ENCODE measurements around the gene HMGXB3. TPM values are rescaled to one million over a fixed set of nuclear protein-coding genes. Genes with fewer than 3 reads are reported as not detected.

Gene HMGXB3
- polyA plus RNA-seq, 1 donor from 2014 or later = 66.6 TPM

DNA sequence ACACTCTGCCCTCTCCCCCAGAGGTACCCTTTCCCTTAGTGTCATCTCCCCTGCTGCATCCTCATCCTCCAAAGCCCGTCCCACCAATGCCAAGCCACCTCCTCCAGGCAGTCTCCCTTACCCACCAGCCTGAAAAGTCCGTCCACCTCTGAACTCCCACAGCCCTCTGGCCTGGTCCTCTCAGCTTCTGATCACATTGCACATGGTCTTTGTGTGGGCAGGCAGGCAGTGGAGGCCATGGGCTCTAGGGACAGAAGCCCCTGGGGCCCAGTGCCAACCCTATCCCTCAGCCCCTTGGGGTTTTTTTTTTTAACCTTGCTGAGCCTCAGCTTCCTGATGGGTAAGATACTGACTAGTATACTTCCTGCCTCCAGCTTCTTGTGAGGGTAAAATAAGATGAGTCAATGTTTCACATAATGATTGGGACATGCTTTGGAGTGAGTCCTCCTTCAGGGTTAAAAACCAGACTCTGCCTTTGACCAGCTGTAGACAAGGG, 66.4 kb downstream of the HMGXB3 start:
- Histone ChIP-seq H3K9ac (ENCODE audit: low read length) (no peak overlapping the region), H2AFZ (ENCODE audit: low read depth, low read length) (no peak overlapping the region), H4K20me1 (ENCODE audit: insufficient read depth) (no peaks in the 10 kb centered on the region), H3F3A (ENCODE audit: insufficient read depth, low read length, poor library complexity, severe bottlenecking) (no peaks in the 10 kb centered on the region), H3K9me3 (ENCODE audit: low read length) (no peaks in the 10 kb centered on the region), H3K9me2 (ENCODE audit: insufficient read depth, low read length) (no peaks in the 10 kb centered on the region), H3K4me2 (ENCODE audit: low read length) (no peak overlapping the region), H3K79me2 (replicated peaks; ENCODE audit: insufficient read depth, low read length) (no peaks in the 10 kb centered on the region), H3K27ac (ENCODE audit: low read length) (no peak overlapping the region), H3K27me3 (ENCODE audit: insufficient read depth, low read depth, low read length) (no peaks in the 10 kb centered on the region), H3K4me3 (ENCODE audit: low read length) (no peak overlapping the region), H3K36me3 (ENCODE audit: insufficient read depth, low read length) (no peaks in the 10 kb centered on the region)
- TF ChIP-seq TAF1 (IDR thresholded peaks at IDR 0.05; ENCODE audit: low read depth) = no peak
- no peak for TF ChIP-seq SMC3 (conservative IDR thresholded peaks at IDR 0.05; ENCODE audit: poor library complexity)
- no peak for TF ChIP-seq RAD21 (conservative IDR thresholded peaks at IDR 0.05)
- TF ChIP-seq, protein P1, sequence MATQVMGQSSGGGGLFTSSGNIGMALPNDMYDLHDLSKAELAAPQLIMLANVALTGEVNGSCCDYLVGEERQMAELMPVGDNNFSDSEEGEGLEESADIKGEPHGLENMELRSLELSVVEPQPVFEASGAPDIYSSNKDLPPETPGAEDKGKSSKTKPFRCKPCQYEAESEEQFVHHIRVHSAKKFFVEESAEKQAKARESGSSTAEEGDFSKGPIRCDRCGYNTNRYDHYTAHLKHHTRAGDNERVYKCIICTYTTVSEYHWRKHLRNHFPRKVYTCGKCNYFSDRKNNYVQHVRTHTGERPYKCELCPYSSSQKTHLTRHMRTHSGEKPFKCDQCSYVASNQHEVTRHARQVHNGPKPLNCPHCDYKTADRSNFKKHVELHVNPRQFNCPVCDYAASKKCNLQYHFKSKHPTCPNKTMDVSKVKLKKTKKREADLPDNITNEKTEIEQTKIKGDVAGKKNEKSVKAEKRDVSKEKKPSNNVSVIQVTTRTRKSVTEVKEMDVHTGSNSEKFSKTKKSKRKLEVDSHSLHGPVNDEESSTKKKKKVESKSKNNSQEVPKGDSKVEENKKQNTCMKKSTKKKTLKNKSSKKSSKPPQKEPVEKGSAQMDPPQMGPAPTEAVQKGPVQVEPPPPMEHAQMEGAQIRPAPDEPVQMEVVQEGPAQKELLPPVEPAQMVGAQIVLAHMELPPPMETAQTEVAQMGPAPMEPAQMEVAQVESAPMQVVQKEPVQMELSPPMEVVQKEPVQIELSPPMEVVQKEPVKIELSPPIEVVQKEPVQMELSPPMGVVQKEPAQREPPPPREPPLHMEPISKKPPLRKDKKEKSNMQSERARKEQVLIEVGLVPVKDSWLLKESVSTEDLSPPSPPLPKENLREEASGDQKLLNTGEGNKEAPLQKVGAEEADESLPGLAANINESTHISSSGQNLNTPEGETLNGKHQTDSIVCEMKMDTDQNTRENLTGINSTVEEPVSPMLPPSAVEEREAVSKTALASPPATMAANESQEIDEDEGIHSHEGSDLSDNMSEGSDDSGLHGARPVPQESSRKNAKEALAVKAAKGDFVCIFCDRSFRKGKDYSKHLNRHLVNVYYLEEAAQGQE (IDR thresholded peaks at IDR 0.05; ENCODE audit: borderline replicate concordance) = no peak
- TF ChIP-seq POLR2AphosphoS5 (IDR thresholded peaks at IDR 0.05) = no peak
- TF ChIP-seq EP300 (conservative IDR thresholded peaks at IDR 0.05; ENCODE audit: poor library complexity, severe bottlenecking) = no peak
- no peak for TF ChIP-seq EZH2 (IDR thresholded peaks at IDR 0.05; ENCODE audit: borderline replicate concordance, insufficient read depth, low read length, poor library complexity, severe bottlenecking)
- TF ChIP-seq CTCF (IDR thresholded peaks at IDR 0.05; ENCODE audit: poor library complexity, severe bottlenecking) = no peak
- TF ChIP-seq MXI1 (conservative IDR thresholded peaks at IDR 0.05; ENCODE audit: poor library complexity, severe bottlenecking) = no peak

GRCh38 chr5:150067405-150067960, 66.9 kb downstream of the HMGXB3 start:
- TF ChIP-seq SMC3 (conservative IDR thresholded peaks at IDR 0.05; ENCODE audit: poor library complexity) (no peak), CTCF (IDR thresholded peaks at IDR 0.05; ENCODE audit: poor library complexity, severe bottlenecking) (no peak), POLR2AphosphoS5 (IDR thresholded peaks at IDR 0.05) (no peak), EZH2 (IDR thresholded peaks at IDR 0.05; ENCODE audit: borderline replicate concordance, insufficient read depth, low read length, poor library complexity, severe bottlenecking) (no peak), RAD21 (conservative IDR thresholded peaks at IDR 0.05) (no peak), EP300 (conservative IDR thresholded peaks at IDR 0.05; ENCODE audit: poor library complexity, severe bottlenecking) (no peak)

More at GRCh38 chr5:150067405-150067960, 66.9 kb downstream of the HMGXB3 start:
- Histone ChIP-seq H3K79me2 (replicated peaks; ENCODE audit: insufficient read depth, low read length) (no peaks in the 10 kb centered on the region), H3K27me3 (ENCODE audit: insufficient read depth, low read depth, low read length) (no peaks in the 10 kb centered on the region), H4K20me1 (ENCODE audit: insufficient read depth) (no peaks in the 10 kb centered on the region), H3K9me3 (ENCODE audit: low read length) (no peaks in the 10 kb centered on the region), H2AFZ (ENCODE audit: low read depth, low read length) (no peak overlapping the region), H3K27ac (ENCODE audit: low read length) (no peak overlapping the region), H3K36me3 (ENCODE audit: insufficient read depth, low read length) (no peaks in the 10 kb centered on the region), H3K9ac (ENCODE audit: low read length) (no peak overlapping the region), H3F3A (ENCODE audit: insufficient read depth, low read length, poor library complexity, severe bottlenecking) (no peaks in the 10 kb centered on the region), H3K4me2 (ENCODE audit: low read length) (no peak overlapping the region), H3K4me3 (ENCODE audit: low read length) (no peak overlapping the region), H3K9me2 (ENCODE audit: insufficient read depth, low read length) (no peaks in the 10 kb centered on the region)
